ENCODE data around the gene SCARF1. TPM values are rescaled to one million over a fixed set of nuclear protein-coding genes. Genes with fewer than 3 reads are reported as not detected.
A peak's percentile ranks its signal among the peaks of the same experiment; 100 is the strongest.

SCARF1 gene
- total RNA-seq, 2 experiments from 2014 or later: 2.7 to 3.2 TPM

DNA sequence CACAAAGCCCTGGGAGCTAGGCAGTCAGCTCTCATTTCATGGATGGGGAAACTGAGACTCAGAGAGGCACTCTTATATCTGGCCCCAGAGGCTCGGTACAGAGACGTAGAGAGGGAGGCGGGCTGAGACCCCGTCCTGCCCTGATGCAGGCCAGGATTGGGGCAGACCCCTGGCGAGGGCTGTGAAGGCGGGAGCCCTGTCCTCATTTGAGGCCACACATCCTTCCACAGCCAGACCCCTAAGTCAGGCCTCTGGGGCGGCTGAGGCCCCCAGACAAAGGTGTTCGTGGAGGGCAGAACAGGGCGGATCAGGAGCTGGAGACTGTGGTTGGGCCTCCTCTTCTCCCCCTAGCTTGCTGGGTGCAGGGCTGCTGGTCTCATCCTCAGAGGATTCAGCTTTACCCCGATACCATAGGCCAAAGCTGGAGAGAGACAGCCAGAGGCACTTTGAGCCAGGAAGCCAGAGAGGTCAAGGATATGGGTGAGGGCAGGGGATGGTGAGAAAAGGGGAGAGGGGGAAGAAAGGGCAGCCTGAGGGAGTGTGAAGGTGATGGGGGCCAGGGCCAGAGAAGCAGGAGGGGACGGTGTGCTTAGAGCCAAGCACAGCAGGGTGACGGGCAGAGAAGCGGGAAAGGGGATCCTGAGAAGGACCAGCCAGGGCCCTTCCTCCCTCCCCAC, 805 bp upstream of the SCARF1 start:
- no peak for DNase-seq
- Mint-ChIP-seq H3K4me3 (no peak overlapping the region), H3K27ac (no peak overlapping the region), H3K27me3 (no peaks in the 10 kb centered on the region), H3K36me3 (peaks cover 6% of the 10 kb centered on the region), H3K9me3 (no peaks in the 10 kb centered on the region), H3K4me1 (ENCODE audit: low read depth) (peaks cover 29% of the 10 kb centered on the region)
- ChIA-PET CTCF (interaction anchor here (0.7 to 2.8 kb wide), 4 partner anchors 17 to 219 kb away, joined by 3 to 12 read pairs (median 3); partner anchors contain the start of gene SLC43A2), POLR2A (no interaction called here)
- intact Hi-C loops (cut with micrococcal nuclease): loop anchor here (10.0 kb wide), 1 partner anchor 388 kb away; the partner anchor contains the start of gene DPH1

DNA sequence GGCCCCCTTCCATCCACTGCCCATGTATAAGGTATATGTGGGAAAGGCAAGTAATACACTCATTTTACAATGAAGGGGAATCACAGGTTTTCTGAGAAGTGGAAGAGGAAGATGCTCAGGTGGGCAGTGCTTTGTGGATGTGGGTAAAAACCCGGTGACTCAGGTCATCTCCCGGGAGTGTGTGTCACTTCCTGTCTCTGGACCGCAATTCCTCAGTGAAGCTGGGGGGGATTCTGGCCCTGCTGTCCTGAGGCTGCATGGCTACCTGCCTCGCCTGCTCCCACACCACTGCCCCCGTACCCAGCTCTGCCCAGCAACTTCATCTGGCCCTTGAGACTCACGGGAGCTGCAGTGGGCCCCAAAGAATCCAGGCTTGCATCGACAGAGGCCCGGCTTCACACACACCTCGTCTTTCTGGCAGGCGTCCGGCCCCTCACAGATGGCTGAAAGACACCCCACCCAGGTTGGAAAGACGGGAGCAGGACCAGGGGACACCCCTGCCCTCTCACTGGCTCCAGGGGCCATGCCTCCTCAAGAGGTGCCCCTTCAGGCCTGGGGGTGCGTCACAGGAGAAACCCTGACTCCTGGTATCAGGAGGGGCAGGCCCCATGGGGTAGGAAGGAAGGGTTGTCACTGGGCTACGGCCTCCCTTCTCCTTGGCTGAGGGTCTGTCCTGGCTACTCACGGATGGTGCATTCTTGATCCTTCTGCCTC, 882 bp downstream of the SCARF1 start:
- CTCF ChIA-PET: interaction anchor here (0.8 to 2.8 kb wide), 4 partner anchors 13 to 70 kb away, joined by 4 to 12 read pairs (median 6); partner anchors contain the start of gene SLC43A2
- no peaks in the 10 kb centered on the region for H3K9me3 Mint-ChIP-seq
- POLR2A ChIA-PET: interaction anchor here (0.9 to 1.1 kb wide), 2 partner anchors 39 to 72 kb away, joined by 3 read pairs; no protein-coding TSS in a partner anchor
- peaks cover 24% of the 10 kb centered on the region for H3K4me1 Mint-ChIP-seq (ENCODE audit: low read depth)
- peak overlapping the region; percentile 83 for H3K27ac Mint-ChIP-seq
- DNase-seq: peak; percentile 78
- H3K27me3 Mint-ChIP-seq: no peaks in the 10 kb centered on the region
- peak overlapping the region; percentile 73 for H3K4me3 Mint-ChIP-seq
- intact Hi-C loops (cut with micrococcal nuclease): loop anchor here (10.0 kb wide), 1 partner anchor 390 kb away; the partner anchor contains the start of gene DPH1
- H3K36me3 Mint-ChIP-seq: no peaks in the 10 kb centered on the region

DNA sequence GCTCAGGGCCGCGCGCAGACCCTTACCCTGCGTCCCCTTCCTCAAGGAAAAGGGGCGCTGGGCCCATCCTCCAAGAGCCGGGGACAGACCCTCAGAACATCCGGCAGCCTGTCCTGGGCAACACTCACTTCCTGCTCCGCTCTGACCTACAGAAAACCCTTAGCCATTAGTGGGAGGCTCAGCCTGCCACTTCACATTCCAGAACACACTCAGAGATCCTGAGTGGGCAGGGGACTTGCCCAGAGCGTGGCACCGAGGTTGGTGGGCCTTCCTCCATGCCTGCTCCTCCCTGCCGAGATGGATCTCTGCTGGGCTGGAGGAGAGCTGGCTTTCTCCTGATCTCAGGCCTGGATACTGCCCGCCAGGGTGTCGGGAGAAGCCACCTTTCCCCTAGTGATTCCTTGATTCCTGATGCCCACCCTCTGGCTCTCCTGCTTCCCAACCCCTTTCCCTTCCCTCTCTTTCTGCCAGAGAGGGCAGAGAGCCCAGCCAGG, 1.5 kb downstream of the SCARF1 start:
- H3K9me3 Mint-ChIP-seq: no peaks in the 10 kb centered on the region
- no peaks in the 10 kb centered on the region for H3K36me3 Mint-ChIP-seq
- DNase-seq: peak; percentile 29
- peaks cover 24% of the 10 kb centered on the region for H3K4me1 Mint-ChIP-seq (ENCODE audit: low read depth)
- H3K27me3 Mint-ChIP-seq: no peaks in the 10 kb centered on the region
- H3K27ac Mint-ChIP-seq: peak overlapping the region; percentile 83
- H3K4me3 Mint-ChIP-seq: peak overlapping the region; percentile 73
- intact Hi-C loops (cut with micrococcal nuclease): loop anchor here (10.0 kb wide), 1 partner anchor 391 kb away; the partner anchor contains the start of gene DPH1
- POLR2A ChIA-PET: interaction anchor here (0.8 to 1.1 kb wide), 2 partner anchors 17 to 73 kb away, joined by 3 to 4 read pairs; no protein-coding TSS in a partner anchor
- CTCF ChIA-PET: interaction anchor here (1.1 to 2.8 kb wide), 3 partner anchors 12 to 70 kb away, joined by 4 to 12 read pairs (median 6); partner anchors contain the start of gene SLC43A2

DNA sequence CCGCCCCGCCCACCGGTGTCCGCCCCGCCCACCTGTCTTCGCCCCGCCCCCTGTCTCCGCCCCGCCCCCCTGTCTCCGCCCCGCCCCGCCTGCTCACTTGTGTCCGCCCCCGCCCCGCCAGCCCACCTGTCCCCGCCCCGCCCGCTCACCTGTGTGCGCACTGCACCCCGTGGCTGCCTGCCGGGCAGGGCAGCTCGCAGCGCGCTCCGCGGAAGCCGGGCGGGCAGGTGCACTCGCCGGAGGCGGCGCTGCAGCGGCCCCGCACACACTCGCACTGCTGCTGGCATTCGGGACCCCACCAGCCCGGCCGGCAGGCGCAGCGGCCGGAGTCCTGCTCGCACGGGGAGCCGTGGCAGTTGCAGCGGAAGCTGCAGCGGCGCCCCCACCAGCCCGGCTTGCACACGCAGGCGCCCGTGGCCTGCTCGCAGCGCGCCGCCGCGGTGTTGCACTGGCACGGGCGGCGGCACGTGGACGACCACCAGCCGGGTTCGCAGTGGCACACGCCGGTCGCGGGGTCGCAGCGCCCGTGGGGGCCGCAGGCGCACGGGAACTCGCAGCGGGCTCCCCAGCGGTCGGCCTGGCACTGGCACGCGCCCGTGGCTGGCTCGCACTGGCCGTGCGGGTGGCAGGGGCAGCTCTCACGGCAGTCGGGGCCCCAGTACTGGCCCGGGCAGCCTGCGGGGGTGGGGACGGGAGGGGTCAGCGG, 2.1 kb downstream of the SCARF1 start:
- no peaks in the 10 kb centered on the region for H3K36me3 Mint-ChIP-seq
- ChIA-PET POLR2A (interaction anchor here (0.8 to 1.1 kb wide), 2 partner anchors 17 to 73 kb away, joined by 3 to 4 read pairs; no protein-coding TSS in a partner anchor), CTCF (interaction anchor here (1.1 to 1.3 kb wide), 2 partner anchors 12 to 69 kb away, joined by 4 to 6 read pairs; no protein-coding TSS in a partner anchor)
- H3K4me3 Mint-ChIP-seq: no peak overlapping the region
- H3K27ac Mint-ChIP-seq: no peak overlapping the region
- H3K27me3 Mint-ChIP-seq: no peaks in the 10 kb centered on the region
- H3K4me1 Mint-ChIP-seq (ENCODE audit: low read depth): peaks cover 24% of the 10 kb centered on the region
- no peaks in the 10 kb centered on the region for H3K9me3 Mint-ChIP-seq
- peak; percentile 70 for DNase-seq
- intact Hi-C loops (cut with micrococcal nuclease): loop anchor here (10.0 kb wide), 1 partner anchor 391 kb away; the partner anchor contains the start of gene DPH1

DNA sequence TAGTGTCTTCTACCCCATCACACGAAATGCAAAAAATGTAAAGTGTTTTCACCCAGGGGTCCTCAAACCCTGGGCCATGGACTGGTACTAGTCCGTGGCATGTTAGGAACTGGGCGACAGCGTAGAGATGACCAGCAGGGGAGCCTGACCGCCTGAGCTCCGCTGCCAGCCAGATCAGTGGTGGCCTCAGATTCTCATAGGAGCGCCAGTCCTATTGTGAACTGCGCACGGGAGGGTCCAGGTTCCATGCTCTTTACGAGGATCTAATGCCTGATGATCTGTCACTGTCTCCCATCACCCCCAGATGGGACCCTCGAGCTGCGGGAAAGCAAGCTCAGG, 4.5 kb downstream of the SCARF1 start:
- Mint-ChIP-seq H3K27ac (no peak overlapping the region), H3K36me3 (no peaks in the 10 kb centered on the region), H3K9me3 (no peaks in the 10 kb centered on the region), H3K27me3 (no peaks in the 10 kb centered on the region), H3K4me3 (no peak overlapping the region), H3K4me1 (ENCODE audit: low read depth) (peaks cover 18% of the 10 kb centered on the region)
- POLR2A ChIA-PET: no interaction called here
- intact Hi-C loops (cut with micrococcal nuclease): loop anchor here (10.0 kb wide), 1 partner anchor 394 kb away; the partner anchor contains the start of gene DPH1
- no peak for DNase-seq
- CTCF ChIA-PET: interaction anchor here (1.4 kb wide), 1 partner anchor 67 kb away, joined by 4 read pairs; no protein-coding TSS in a partner anchor

DNA sequence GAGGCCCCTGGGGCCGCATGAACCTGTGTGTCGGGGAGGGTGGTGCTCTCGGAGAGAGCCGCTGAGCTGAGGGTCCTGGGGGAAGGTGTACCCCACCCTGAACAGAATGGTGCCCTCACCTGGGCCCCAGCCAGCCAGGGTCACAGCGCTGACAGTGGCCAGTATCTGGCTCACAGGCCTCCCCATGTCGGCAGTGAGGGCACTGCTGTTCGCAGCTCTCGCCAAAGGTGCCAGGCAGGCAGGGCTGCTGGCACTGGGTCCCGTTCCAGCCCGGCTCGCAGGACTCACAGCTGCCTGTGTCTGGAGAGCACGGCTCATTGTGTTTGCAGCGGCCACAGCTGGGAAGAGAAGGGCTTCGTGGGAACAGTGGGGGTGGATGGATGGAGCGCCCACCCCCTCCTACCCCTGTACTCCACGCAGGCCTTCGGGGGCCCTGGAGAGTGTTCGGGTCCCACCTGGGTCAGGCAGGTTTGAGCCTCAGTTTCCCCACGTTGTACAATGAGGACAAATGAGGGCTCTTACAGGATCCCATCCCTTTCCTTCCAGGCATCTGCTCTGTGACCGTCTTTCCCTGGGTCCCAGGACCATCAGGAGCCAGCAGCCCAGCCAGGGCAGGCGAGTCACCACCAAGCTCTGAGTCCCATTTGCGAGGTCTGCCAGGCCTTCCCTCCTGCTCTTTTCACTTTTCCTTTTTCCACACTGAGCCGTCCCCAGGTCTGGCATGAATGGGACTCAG, 5.0 kb downstream of the SCARF1 start:
- DNase-seq: no peak
- Mint-ChIP-seq H3K27me3 (no peaks in the 10 kb centered on the region), H3K36me3 (no peaks in the 10 kb centered on the region), H3K9me3 (no peaks in the 10 kb centered on the region), H3K4me3 (no peak overlapping the region), H3K27ac (no peak overlapping the region), H3K4me1 (ENCODE audit: low read depth) (peaks cover 16% of the 10 kb centered on the region)
- ChIA-PET CTCF (interaction anchor here (1.4 to 2.7 kb wide), 2 partner anchors 11 to 66 kb away, joined by 4 to 19 read pairs; no protein-coding TSS in a partner anchor), POLR2A (no interaction called here)
- intact Hi-C loops (cut with micrococcal nuclease): loop anchor here (10.0 kb wide), 1 partner anchor 394 kb away; the partner anchor contains the start of gene DPH1

DNA sequence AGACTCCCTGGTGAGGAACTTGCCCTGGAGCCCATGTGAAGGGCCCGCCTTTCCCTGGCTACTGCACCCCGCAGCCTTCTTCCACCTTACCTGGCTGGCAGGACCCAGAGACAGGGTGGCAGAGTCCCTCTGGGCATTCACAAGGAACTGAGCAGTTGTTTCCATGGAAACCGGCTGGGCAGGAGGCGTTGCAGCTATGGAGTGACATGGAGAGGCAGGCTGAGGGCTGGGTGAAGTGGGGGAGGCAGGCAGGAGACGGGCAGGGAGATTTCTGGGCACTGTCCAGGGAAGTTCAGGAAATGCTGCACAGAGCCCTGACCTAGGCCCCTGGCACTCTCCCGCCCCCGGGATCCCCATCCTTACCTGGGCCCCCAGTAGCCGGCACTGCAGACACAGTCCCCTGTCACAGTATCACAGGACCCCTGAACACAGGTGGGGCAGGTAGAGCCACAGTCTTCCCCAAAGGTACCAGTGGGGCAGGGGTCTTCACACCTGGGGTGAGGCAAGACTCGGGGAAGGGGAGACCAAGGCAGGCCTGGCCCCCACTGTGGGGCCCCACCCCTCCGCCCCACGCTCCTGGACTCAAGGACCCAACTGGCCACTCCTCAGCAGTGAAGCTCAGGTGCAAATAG, 5.9 kb downstream of the SCARF1 start:
- Mint-ChIP-seq H3K9me3 (no peaks in the 10 kb centered on the region), H3K4me3 (no peak overlapping the region), H3K36me3 (no peaks in the 10 kb centered on the region), H3K27ac (no peak overlapping the region), H3K27me3 (no peaks in the 10 kb centered on the region), H3K4me1 (ENCODE audit: low read depth) (peaks cover 8% of the 10 kb centered on the region)
- intact Hi-C loops (cut with micrococcal nuclease): loop anchor here (10.0 kb wide), 1 partner anchor 395 kb away; the partner anchor contains the start of gene DPH1
- CTCF ChIA-PET: interaction anchor here (2.7 kb wide), 1 partner anchor 10 kb away, joined by 19 read pairs; no protein-coding TSS in a partner anchor
- no peak for DNase-seq
- POLR2A ChIA-PET: no interaction called here

DNA sequence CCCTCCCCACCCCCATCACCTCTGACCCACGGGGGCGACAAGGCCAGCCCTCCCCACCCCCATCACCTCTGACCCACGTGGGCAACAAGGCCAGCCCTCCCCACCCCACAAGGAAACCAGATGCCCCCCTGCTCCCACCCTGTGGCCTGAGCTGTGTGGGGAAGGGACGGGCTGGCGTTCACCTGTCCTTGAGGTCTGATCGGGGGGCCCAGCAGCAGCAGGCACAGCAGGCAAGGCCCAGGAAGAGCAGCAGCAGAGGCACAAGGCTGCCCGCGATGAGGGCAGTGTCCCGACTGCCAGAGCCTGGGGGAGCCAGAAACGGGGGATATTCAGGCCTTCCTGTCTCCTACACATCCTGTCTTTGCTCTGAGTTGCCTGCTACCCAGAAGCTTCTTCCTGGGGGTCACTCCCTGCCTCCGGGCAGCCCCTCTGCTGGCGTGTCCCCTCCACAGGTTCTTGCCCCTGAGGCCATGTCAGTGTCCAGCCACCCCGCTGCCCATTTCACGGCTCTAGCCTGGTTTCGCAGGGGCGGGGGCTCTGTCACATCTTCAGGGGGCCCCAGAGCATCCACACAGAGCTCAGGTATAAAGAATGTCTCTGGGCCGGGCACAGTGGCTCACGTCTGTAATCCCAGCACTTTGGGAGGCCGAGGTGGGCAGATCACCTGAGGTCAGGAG, 6.8 kb downstream of the SCARF1 start:
- no peak overlapping the region for H3K4me3 Mint-ChIP-seq
- H3K36me3 Mint-ChIP-seq: no peaks in the 10 kb centered on the region
- intact Hi-C loops (cut with micrococcal nuclease): no loop called here
- H3K27me3 Mint-ChIP-seq: no peaks in the 10 kb centered on the region
- no peak for DNase-seq
- no peaks in the 10 kb centered on the region for H3K9me3 Mint-ChIP-seq
- POLR2A ChIA-PET: interaction anchor here (0.6 kb wide), 1 partner anchor 212 kb away, joined by 4 read pairs; no protein-coding TSS in a partner anchor
- no peaks in the 10 kb centered on the region for H3K4me1 Mint-ChIP-seq (ENCODE audit: low read depth)
- CTCF ChIA-PET: interaction anchor here (2.7 kb wide), 1 partner anchor 9 kb away, joined by 19 read pairs; no protein-coding TSS in a partner anchor
- H3K27ac Mint-ChIP-seq: no peak overlapping the region

DNA sequence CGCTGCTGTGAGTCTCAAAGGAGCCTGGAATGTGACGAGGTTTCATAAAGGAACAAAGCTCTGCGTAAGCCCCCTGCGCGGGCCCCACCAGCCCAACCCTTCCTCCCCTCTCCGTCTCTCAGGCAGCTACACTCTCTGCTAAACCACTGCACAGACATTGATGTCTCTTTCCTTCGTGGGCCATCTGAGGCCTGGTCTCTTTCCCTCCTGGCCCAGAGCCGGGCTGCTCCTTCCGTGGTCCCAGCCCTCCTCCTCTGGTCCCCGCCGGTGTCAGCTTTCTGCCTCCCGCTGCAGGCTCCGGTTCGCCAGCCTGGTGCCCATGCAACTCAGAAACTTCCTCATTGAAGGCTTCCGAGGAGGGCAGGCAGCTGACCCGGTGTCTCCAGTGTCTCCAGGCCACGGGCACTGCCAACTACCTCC, 7.4 kb downstream of the SCARF1 start:
- Mint-ChIP-seq H3K4me3 (no peak overlapping the region), H3K36me3 (no peaks in the 10 kb centered on the region), H3K4me1 (ENCODE audit: low read depth) (no peaks in the 10 kb centered on the region), H3K27me3 (no peaks in the 10 kb centered on the region), H3K27ac (no peak overlapping the region), H3K9me3 (no peaks in the 10 kb centered on the region)
- ChIA-PET POLR2A (no interaction called here), CTCF (interaction anchor here (2.7 kb wide), 1 partner anchor 8 kb away, joined by 19 read pairs; no protein-coding TSS in a partner anchor)
- intact Hi-C loops (cut with micrococcal nuclease): no loop called here
- DNase-seq: no peak

DNA sequence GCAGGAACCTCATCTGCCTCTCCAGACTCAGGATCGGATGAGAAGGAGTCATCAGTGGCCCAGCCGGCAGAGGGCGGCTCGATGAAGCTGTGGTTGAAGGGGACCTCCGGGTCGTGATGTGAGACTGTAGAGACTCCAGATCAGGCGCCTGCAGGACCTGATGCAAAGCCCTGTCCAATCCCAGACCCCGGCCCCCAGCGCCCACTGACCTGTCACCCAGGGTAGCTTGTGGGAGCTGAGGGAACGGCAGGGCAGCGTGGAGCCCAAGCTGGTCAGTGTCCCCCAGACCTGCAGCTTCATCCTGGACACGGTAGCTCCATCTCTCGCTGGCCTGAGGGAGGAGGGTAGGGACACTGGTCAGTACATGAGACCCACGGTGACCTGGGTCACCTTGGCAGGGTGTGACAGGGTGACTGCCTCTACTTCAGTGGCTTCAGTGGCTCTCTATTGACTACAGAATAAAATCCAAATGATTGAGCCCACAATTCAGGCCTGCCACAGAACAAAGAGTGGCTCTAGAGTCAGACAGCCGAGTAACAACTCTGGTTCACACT, 8.7 kb downstream of the SCARF1 start:
- CTCF ChIA-PET: interaction anchor here (1.0 to 1.4 kb wide), 2 partner anchors 12 to 62 kb away, joined by 3 to 4 read pairs; no protein-coding TSS in a partner anchor
- no peak for DNase-seq
- Mint-ChIP-seq H3K36me3 (no peaks in the 10 kb centered on the region), H3K4me3 (no peak overlapping the region), H3K4me1 (ENCODE audit: low read depth) (no peaks in the 10 kb centered on the region), H3K9me3 (no peaks in the 10 kb centered on the region), H3K27ac (no peak overlapping the region), H3K27me3 (no peaks in the 10 kb centered on the region)
- intact Hi-C loops (cut with micrococcal nuclease): no loop called here
- POLR2A ChIA-PET: no interaction called here

All from activated CD4-positive, alpha-beta memory T cell treated with anti-CD3 and anti-CD28 coated beads for 36 hours (primary cell).